T1000 (cell line): ENCODE measurements around the gene HOXC11.

Source experiments
- DNase-seq: peaks from one replicate; lab custom pipeline; 2025; ENCODE audit warnings: mixed read lengths; lab: John Stamatoyannopoulos, UW

Gene HOXC11

DNA sequence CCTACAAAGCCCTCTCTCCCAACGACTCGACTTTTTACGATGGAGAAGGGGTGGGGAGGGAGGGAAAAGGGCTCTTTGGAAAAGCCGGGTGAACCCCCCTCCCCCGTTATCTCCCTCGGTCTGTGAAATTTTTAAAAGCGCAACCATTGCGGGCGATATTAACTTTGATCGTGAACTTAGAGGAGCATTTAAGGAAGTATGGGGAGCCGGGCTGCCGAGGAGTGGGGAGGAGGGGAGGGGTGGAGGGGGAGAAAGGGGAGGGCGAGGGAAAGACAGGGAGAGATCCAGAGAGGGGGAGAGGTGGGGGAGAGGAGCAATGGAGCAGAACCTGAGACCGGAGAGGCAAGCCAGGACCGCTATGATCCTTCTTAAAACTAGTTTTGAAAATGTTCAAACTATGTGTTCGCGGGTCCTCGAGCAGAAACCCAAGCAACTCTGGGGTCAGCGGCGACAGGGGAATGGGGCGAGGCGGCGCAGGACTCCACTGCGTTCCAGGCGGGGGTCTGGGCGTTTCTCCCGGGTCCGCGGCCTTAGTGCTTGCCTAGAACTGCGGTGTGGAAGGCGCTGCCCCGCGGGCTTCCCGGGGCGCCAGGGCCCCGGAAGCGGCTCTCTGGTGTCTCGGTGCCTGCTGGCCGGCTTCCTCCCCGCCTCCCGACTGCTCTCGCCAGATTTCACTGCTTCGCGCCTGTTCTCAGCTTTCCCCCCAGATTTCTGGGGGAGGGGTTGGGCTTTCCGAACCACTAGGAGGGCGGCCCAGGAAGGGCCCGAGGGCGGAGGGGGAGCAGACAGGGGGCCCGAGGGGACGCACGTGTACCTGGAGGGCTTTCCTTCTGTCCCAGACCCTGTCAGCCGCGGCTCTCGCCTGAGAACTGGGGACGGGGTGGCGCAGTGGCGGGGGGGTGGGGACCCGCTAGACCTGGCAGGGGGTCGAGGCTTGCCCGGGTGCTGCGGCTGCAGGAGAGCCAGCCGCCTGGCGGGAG lies 1.4 kb downstream of the HOXC11 start, which contains the start of gene HOTAIR:
TSS of gene HOTAIR (minus strand) at position 871 of the 980 bp plus-strand sequence.
- DNase-seq: no peak

DNA sequence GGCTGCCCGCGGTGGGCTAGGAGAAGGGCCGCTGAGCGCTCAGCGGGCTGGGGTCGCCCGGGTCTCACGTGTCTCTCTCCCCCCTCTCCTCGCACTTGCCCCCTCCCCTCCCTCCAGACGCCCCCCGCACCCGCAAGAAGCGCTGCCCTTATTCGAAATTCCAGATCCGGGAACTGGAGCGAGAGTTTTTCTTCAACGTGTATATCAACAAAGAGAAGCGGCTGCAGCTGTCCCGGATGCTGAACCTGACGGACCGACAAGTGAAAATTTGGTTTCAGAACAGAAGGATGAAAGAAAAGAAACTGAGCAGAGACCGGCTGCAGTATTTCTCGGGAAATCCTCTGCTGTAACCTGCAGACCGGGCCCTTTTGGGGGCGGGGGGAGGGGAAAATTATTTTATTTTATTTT lies 2.1 kb downstream of the HOXC11 start:
- no peak for DNase-seq

DNA sequence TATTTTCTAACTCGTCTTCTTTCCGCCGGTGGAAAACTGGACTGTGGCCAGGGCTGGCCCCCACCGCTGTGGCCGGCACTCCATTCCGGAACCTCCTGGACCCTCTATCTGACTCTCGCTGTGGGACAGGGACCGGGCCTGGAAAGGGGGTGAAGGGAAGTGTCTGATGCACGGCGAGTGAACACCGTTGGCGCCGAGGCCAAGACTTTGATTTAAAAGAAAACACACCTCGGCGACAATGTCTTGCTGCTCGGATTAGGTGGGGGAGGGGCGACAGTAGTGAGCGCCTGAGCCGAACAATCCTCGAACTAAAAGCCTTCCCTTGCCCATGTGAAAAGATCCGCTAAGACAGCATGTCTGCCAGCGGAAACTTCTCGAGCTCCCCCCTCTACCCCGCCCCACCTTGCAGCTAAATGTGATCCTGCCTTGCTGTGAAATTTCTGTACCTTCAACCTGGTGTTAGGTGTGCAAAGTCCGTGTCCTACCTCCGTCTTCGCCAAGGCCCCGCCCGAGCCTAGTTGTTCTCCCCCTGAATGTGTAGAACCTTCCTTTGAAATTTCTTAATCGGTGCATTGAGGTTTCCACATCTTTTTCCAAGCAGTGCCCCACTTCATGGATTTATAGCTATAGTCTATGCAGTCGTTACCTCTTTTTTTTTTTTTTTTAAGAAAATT lies 2.7 kb downstream of the HOXC11 start:
- no peak for DNase-seq

DNA sequence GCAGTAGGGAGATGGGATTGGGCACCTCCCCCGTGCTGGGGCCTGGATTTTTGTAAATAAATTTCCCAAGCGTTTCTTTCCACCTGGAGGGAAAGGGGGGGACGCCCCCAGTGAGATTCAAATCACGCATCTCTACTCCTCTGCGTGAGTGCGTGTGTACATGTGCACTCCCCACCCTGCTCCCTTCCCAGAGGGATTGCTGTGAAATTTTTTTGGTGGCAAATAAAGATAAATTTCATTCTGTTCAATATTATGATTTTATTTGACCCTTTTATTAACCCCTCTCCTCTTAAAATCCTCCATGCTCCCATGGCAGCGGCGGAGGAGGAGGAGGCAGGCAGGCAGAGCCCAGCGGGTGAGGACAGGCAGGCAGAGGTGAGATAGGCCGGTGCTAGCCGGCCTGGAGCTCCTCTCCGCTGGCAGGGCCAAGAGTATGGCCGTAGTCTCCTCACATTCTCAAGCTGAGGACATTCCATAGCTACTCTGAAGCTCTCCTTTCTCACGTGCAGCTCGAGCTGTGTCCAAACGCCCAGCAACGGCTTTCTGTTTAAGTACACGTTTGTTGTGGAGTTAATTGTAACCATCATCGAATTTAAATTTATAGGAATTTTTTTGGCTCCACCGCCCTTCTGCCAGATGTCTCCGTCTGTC lies 3.4 kb downstream of the HOXC11 start:
- no peak for DNase-seq

DNA sequence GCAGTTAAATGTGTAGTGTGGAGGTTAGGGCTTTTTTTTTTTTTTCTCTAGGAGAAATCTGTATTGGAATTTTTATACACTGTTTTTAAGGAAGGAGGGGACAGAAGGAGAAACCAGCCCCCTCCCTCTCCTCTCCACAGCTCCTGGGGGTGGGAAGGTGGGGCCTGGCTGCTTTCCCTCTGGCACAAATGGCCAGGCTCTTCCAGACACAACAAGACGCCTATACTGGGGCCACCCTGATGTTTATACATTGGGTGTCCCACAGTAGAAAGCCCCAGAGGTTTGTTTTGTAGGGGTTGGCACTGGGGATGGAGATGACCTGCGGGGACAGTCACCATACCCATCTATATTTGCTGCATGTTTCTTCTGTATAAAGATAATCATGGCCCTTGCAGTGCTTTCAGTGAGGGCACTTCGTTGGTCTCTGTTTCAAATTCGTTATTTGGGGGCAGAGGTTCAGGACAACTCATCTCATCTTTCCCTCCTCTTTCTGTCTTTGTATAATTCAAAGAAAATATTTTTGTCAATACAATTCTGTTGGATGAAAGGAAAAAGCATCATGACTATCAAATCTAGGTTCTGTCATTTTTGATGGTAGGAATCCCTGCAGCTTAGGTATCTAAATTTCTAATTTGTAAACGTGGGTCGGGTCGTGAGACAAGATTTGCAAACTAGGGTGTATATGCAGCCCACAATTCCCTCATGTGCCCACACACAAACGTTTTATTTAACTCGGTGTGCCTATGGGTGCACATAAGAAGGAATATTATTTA lies 4.1 kb downstream of the HOXC11 start:
- DNase-seq: no peak

DNA sequence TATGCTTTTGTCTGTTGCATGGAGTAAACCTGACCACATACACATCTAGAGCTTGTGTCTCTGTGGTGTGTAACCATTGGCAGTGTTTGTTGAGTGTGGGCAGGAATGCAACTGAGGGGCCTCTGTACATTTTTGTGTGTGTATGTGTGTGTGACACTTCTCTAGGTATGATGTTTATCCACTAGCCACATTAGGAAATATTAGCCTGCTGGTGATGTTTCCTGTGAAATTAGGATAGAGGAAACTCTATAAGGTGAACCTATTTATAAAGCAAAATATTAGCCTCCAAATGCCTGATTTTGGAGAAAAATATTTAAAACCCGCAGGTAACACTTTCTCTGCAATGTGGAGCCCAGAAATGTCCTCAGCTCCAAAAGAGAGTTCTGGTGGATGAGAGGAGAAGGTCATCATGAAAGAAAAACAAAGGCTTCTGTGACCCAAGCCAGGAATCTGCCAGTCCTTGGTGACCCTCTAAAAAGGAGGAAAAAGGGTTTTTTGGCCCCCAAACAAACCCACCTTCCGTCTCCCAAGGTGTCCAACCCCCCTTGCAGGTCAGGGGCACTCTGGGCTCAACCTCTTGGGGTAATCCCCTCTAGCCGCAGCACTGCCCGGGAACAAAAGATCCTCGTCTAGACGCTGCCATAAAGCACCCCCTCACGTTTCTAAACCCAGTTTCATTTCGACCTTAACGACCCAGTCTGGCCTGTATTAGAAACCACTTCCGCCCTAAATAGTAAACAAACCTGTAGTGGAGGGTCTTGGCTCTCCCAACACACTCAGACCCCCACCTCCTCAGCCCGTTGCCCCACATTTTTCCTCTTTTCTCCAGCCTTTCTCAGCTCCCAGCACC lies 4.9 kb downstream of the HOXC11 start:
- no peak for DNase-seq

DNA sequence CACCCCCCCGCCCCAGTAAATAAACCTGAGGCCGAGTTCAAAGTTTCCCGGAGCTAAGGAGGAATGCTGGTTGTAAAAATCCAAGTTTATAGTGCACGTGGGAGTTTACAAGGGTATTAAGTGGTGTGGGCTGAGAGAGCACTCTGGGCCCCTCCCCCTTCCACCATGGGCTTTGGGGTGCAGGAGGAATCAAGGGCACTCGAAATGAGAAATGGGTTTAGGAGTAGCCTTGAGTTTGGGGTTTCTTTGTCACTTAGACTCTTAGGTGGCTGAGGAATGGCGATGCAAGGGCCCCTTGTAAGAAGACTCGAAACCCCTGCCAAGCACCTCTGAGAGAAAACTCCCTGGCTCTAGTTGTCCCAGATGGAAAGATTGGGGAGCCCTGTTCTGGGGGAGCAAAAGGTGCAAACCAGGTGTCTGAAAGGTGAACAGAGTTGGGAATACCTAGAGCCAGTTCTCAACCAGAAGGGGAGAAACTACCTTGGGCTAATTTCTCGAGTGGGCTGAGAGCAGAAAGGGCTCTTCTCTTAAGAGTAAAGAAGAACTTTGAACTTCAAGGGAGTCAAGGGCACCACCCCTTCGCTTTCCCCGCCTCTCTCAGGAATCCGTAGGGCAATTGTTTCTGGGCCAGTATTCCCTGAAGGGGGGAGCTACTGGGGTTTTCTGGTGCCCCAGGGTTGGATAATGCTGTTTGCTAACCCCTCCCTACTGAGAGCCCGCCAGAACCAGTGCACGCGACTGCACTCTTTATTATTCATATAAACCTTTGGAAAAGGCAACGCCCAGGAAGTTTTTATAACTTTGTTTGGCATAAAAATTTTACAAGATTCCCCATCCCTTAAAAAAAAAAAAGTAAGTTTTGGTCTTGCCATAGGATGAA lies 5.8 kb downstream of the HOXC11 start:
- no peak for DNase-seq

DNA sequence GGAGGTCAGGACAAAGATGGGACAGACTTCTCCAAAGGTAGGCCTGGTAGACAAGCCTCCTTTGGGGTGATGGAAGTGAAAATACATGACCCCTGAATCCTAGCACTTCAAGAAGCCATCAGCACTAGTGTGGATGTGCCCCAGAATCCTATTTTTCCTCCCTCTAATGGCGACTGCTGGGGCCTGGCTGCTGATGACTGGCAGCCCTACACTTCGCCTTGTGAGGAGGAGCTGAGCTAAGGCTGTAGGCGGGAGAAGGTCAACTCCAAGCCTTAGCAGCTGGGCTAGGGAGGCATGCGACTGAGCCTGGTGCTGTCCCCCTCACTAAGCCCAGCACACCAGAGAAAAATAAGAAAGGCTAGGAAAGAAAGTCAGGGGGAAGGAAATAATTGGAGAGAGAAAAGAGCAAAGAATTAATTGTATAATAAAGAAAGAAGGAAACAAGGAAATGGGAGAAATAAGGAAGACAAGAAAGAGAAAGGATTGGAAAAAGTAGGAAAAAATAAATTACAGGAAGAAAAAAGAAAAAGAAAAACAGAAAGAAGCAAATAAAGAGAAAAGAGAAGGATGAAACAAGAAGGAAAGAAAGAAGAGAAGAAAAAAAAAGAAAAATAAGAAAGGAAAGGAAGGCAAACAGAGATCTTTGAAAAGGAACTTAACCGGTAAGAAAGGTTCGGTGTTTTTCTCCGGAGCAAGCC lies 7.3 kb downstream of the HOXC11 start:
- DNase-seq: no peak

DNA sequence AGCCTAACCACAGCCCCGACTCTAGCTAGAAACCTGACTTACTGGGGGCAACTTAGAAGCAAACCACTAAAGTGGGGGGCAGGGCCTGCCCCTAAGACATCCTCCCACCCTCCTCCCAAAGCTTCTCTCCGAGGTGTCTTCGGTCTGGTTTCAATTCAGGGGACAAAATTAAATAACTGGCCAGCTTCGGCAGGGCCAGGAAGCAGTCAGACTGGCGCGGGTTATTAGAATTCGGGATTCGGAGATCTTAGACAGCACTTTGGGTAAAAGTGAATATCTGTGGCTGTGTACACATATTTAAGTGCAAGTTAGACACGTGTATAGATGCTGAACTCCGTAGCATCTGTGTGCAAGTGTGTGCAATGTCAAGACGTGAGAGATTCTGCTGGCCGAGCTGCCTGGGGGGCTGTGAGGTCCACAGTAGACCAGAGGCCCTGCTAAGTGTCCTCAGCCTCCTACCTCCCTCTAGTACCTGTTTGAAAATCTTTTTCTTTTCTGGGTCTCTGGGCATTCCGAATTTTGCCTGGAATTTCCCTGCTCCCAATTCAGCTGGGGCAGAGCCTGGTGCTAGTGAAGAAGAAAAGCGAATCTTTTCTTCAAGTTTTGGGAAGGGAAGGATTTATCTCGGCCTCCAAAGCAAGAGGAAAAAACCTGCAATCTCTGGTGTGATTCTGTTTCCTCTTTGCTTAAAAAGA lies 8.0 kb downstream of the HOXC11 start:
- no peak for DNase-seq

DNA sequence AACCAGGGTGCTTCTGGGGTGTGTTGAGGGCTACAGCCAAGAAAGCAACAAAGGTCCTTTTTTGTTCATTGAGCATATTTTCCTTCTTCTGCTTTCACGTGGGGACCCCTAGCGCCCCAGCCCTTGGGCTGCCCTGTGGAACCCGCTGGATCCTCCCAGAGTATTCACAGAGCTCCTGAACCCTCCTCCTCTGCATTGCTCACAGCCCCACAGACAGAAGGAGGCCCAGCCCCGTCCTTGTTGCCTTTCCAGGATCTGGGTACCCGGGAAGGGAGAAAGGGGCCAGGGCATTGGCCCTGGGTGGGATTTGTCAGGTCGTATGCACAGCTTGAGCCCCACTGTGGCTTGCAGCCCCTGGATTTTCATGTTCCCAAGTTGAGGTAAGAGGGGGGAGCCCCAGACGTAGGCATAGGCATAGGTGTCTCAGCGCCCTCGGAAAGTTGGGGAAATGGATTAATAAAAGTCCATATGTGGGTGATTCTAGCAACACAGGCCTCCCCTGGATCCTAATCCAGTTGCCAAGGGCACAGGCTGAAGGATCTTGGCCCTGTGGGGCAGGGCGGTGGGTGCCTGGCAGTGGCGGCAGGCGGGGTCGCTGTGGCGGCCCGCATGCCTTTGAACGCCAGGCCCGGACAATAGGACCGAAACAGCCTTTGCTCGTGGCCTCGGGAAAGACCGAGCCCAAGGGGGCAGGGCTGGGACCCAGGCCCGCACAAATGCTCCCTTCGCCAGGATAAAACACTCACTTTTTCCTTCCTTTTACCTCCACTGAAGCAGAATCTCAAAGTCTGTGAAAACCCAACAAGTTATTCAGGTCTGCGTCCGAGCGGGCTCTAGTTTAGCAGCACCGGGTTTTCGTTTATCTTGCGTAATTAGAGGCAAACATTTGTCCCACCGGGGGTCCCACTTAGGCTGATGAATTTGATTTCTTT lies 9.0 kb downstream of the HOXC11 start:
- no peak for DNase-seq

DNA sequence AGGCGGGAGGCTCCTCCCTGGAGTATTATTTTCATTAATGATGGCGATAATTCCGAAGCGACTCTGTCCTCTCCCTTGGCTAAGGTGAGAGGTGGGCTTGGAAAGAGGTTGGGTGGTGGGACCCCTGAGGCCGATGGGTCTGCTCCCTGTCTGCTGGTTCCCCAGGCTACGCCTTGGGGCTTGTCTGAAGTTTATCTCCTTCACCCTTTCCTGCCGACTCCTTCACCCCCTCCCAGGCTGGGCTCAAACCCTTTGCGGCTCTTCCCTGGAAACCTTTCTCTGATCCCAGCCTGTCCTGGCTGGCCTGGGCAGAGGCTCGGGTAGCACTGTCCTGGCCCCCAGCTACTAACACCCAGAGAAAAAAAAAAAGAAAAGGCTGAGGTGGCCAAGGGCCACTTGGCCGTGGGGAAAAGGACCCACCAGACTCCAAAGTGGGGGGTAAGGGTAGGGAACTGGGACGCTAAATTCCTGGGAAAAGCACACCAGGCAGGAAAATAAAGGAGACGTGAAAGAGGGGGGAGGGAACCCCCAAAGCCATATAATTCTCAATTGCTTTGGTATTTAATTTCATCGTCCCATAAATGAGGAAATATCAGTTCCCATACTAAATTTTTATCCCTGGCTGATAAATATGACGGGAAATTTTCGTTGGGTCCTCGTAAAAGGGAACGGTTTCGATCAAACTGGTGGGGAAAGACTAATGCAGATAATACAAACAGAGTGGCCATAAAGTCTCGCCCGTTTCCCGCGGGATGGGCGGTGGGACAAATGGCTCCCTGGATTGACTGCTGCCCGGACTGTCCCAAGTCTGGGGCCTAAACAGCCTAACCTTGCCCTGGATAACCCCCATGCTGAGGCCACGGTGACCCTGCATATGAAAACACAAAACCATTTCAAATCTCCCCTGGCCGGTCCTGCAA lies 10.0 kb downstream of the HOXC11 start:
- no peak for DNase-seq

DNA sequence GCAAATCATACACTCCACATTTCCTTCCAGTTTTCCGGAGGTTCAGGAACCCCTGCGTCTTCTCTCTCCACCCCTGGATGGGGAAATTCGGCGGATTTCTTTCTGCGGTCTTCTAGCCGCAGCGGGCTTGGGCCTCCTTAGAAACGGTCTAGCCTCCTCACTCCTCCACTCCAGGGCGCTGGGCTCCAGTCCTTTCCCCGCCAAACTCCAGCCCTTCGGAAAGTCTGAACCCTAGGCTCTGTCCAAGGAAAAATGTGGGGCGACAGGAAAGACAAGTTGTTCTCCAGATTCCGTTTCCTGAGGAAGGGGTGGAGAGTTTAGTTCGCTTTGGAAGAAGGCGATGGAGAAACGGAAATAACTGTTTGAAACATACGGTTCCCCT lies 10.6 kb downstream of the HOXC11 start:
- no peak for DNase-seq

DNA sequence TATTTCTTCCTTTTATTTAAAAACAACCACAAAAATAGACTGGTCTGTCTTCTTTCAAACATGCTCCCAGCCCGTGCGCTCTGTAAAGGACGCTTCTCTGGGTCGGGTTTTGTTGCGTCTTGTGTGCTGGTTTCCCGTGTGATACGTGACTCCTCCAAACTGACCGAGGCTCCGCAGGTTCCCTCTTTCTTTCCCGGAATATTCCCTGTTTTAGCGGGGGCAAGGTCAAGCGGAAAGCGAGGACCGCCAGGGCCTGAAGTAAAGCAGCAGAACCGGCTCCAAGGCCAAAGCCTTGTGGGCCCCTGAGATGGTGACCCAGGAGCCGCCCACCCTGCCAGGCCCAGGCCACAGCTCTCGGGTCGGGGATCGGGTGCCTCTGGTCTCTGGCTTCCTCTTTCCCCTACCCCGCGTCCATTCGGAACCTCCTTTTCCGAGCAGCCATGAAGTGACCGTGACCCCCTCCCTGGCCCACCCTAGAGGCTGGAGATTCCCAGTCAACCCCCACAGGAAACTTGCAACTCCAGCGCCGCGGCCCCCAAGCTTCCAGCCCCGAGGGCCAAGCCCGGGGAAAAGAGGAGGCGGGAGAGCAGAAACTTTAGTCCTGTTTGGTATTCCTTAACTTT lies 11.1 kb downstream of the HOXC11 start:
- no peak for DNase-seq

DNA sequence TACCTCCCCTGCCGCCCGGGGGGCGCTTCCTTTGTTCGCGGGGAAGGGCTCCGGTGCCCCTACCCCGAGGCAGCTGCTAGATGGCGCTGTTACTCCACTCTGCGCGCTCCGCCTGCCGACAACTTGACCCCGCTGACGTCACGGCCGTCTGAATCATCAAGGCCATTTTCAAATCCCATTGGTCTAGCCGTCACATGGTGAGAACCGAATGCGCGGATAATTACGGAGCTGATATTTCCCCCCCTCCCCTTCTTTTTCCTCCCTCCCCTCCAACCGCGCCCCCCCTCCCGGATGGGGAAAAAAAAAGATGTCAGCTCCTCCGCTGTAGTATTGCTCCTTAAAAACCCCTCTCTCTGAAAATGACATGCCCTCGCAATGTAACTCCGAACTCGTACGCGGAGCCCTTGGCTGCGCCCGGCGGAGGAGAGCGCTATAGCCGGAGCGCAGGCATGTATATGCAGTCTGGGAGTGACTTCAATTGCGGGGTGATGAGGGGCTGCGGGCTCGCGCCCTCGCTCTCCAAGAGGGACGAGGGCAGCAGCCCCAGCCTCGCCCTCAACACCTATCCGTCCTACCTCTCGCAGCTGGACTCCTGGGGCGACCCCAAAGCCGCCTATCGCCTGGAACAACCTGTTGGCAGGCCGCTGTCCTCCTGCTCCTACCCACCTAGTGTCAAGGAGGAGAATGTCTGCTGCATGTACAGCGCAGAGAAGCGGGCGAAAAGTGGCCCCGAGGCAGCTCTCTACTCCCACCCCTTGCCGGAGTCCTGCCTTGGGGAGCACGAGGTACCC lies 12.2 kb downstream of the HOXC11 start, which contains the start of gene HOXC10:
TSS of gene HOXC10 (plus strand) at position 246 of the 791 bp plus-strand sequence. CDS start at position 360, 114 bp downstream.
- DNase-seq: peak; percentile 94

DNA sequence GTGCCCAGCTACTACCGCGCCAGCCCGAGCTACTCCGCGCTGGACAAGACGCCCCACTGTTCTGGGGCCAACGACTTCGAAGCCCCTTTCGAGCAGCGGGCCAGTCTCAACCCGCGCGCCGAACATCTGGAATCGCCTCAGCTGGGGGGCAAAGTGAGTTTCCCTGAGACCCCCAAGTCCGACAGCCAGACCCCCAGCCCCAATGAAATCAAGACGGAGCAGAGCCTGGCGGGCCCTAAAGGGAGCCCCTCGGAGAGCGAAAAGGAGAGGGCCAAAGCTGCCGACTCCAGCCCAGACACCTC lies 12.7 kb downstream of the HOXC11 start:
- no peak for DNase-seq
